Progenitor cell of endocrine pancreas (in vitro differentiated cells): Measurements from ENCODE around the gene GTF2A1. TPM values are rescaled to one million over a fixed set of nuclear protein-coding genes. Genes with fewer than 3 reads are reported as not detected.

Source experiments
- DNase-seq: peaks from one replicate; pipeline ENCODE4 v3.0.0; 2021; ENCODE audit warnings: low spot score; ENCODE audit not compliant: unreplicated experiment
- H3K27ac Mint-ChIP-seq: 2 replicates; pipeline ENCODE4 v1.8.0; 2021; ENCODE audit warnings: mild to moderate bottlenecking, moderate library complexity, mixed read lengths
- H3K27me3 Mint-ChIP-seq: 2 replicates; pipeline ENCODE4 v1.8.0; 2021; ENCODE audit warnings: mixed read lengths
- H3K36me3 Mint-ChIP-seq: 2 replicates; pipeline ENCODE4 v1.8.0; 2022; ENCODE audit warnings: mixed read lengths; ENCODE audit not compliant: insufficient read depth
- H3K4me1 Mint-ChIP-seq: 2 replicates; pipeline ENCODE4 v1.8.0; 2021; ENCODE audit warnings: low read depth, mixed read lengths
- H3K4me3 Mint-ChIP-seq: 2 replicates; pipeline ENCODE4 v1.8.0; 2021; ENCODE audit warnings: low read depth, mild to moderate bottlenecking, moderate library complexity, mixed read lengths
- H3K9me3 Mint-ChIP-seq: 2 replicates; pipeline ENCODE4 v1.8.0; 2021; ENCODE audit warnings: low read depth, mixed read lengths
- CTCF ChIP-seq: fragments of 200-600 bp; sonication (generic); IDR thresholded peaks from one replicate; pipeline ENCODE4 v1.5.0; 2021; ENCODE audit warnings: antibody characterized with exemption, mild to moderate bottlenecking; ENCODE audit not compliant: unreplicated experiment
- total RNA-seq: library from RNA; stranded (reverse); gene quantifications from 2 replicates; pipeline ENCODE4 v1.2.1, GENCODE V29; 2021

Gene GTF2A1
- total RNA-seq, 1 donor from 2014 or later: 33.4 TPM

GRCh38 chr14:81170104-81170828 is 50.5 kb downstream of the GTF2A1 start:
- Mint-ChIP-seq H3K4me1 (peaks cover 5% of the 10 kb centered on the region), H3K9me3 (no peaks in the 10 kb centered on the region), H3K27me3 (no peaks in the 10 kb centered on the region), H3K36me3 (no peaks in the 10 kb centered on the region), H3K4me3 (peak overlapping the region; percentile 93), H3K27ac (peak overlapping the region; percentile 99)
- peak; percentile 93 for TF ChIP-seq CTCF
- peak; percentile 68 for DNase-seq

GRCh38 chr14:81169711-81170103 is 51.1 kb downstream of the GTF2A1 start:
- H3K4me3 Mint-ChIP-seq: peak overlapping the region; percentile 93
- no peaks in the 10 kb centered on the region for H3K27me3 Mint-ChIP-seq
- H3K27ac Mint-ChIP-seq: peak overlapping the region; percentile 99
- no peak for DNase-seq
- H3K4me1 Mint-ChIP-seq: peaks cover 5% of the 10 kb centered on the region
- no peaks in the 10 kb centered on the region for H3K36me3 Mint-ChIP-seq
- TF ChIP-seq CTCF: no peak
- no peaks in the 10 kb centered on the region for H3K9me3 Mint-ChIP-seq

GRCh38 chr14:81169267-81169666 is 51.5 kb downstream of the GTF2A1 start:
- Mint-ChIP-seq H3K4me1 (peaks cover 5% of the 10 kb centered on the region), H3K4me3 (peak overlapping the region; percentile 93), H3K27me3 (no peaks in the 10 kb centered on the region), H3K36me3 (no peaks in the 10 kb centered on the region), H3K9me3 (no peaks in the 10 kb centered on the region), H3K27ac (peak overlapping the region; percentile 99)
- no peak for TF ChIP-seq CTCF
- DNase-seq: no peak

DNA sequence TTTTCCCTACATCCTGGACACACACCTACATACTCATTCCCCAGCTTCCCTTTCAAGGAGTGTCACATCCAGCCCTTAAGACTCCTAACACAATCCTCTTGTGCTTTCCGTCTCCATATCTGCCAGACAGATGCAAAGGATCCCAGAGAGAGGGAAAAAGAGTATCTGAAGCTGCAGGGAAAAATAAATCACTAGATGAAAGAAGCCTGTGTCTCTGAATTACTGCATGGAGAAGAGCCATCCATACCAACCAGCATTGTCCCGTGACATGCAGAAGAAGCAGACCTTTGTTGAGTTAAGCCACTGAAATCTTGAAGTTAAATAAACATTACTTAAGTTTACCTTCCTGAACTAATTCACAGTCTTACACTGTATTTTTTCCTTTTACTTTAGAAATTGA is 54.6 kb downstream of the GTF2A1 start:
- H3K4me1 Mint-ChIP-seq: peaks cover 5% of the 10 kb centered on the region
- no peak overlapping the region for H3K4me3 Mint-ChIP-seq
- H3K27me3 Mint-ChIP-seq: no peaks in the 10 kb centered on the region
- H3K9me3 Mint-ChIP-seq: no peaks in the 10 kb centered on the region
- no peak for DNase-seq
- no peak overlapping the region for H3K27ac Mint-ChIP-seq
- no peaks in the 10 kb centered on the region for H3K36me3 Mint-ChIP-seq
- no peak for TF ChIP-seq CTCF

DNA sequence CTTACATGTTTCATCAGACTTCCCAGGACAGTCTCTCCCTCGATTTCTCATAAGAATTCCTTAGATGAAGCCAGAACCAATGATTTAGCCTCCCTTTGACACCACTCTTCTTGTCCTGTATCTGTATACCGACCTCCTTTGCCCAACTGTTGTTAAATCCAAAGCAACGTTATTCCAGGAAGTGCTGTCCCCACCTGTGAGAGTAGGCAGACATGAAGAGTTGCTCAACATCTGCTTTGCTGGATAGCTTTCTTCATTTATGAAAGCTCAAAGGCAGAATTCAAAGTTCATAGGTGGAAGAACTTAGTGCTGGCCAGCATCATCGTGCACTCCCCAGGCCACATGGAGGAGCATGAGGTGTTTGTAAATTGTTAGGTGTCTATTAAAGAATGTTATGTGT is 55.6 kb downstream of the GTF2A1 start:
- no peak for TF ChIP-seq CTCF
- H3K4me1 Mint-ChIP-seq: peaks cover 2% of the 10 kb centered on the region
- DNase-seq: no peak
- no peaks in the 10 kb centered on the region for H3K27me3 Mint-ChIP-seq
- no peaks in the 10 kb centered on the region for H3K9me3 Mint-ChIP-seq
- H3K27ac Mint-ChIP-seq: no peak overlapping the region
- no peaks in the 10 kb centered on the region for H3K36me3 Mint-ChIP-seq
- no peak overlapping the region for H3K4me3 Mint-ChIP-seq
